22Rv1 (cell line): ENCODE data around the gene PFKFB1.

Experiments used
- ZFX ChIP-seq: fragments of 450-650 bp; IDR thresholded peaks from 2 replicates; pipeline ENCODE4 v1.6.1; 2017; ENCODE audit warnings: antibody characterized with exemption, borderline replicate concordance
- TF ChIP-seq, protein P1 (sequence below): fragments of 450-650 bp; IDR thresholded peaks from 2 replicates; pipeline ENCODE4 v1.5.1; 2017; ENCODE audit warnings: mild to moderate bottlenecking

DNA sequence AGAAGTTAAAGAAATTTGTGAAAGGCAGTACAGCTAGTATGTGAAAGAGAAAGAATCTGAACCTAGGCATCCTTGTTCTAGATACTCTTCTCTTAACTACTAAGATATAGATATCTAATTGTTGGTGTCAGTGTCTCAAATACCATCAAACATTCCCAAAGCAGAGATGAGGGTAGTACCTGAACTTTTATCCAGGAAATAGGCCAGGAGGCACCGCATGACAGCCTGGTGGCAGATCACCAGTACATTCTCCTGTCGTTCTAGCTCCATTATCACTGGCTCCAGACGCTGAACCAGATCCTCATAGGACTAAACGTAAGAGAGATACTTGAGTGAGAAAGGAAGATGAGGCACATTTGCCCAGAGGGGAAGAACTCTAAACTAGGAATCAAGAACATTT lies 56.6 kb downstream of the PFKFB1 start:
- TF ChIP-seq, protein P1, sequence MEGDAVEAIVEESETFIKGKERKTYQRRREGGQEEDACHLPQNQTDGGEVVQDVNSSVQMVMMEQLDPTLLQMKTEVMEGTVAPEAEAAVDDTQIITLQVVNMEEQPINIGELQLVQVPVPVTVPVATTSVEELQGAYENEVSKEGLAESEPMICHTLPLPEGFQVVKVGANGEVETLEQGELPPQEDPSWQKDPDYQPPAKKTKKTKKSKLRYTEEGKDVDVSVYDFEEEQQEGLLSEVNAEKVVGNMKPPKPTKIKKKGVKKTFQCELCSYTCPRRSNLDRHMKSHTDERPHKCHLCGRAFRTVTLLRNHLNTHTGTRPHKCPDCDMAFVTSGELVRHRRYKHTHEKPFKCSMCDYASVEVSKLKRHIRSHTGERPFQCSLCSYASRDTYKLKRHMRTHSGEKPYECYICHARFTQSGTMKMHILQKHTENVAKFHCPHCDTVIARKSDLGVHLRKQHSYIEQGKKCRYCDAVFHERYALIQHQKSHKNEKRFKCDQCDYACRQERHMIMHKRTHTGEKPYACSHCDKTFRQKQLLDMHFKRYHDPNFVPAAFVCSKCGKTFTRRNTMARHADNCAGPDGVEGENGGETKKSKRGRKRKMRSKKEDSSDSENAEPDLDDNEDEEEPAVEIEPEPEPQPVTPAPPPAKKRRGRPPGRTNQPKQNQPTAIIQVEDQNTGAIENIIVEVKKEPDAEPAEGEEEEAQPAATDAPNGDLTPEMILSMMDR = no peak
- TF ChIP-seq ZFX = no peak
